K562 (cell line): ENCODE results near the gene SLFN5.

Source experiments
- CHD1 ChIP-seq: fragments of 200-600 bp; sonication (generic); IDR thresholded peaks from one replicate; pipeline ENCODE4 v1.6.1; 2012; ENCODE audit warnings: mild to moderate bottlenecking, moderate library complexity, low read length, inconsistent platforms
- CTCF ChIP-seq, 3 experiments: IDR thresholded peaks in 2 of 3; conservative IDR thresholded peaks in 1 of 3; 2 replicates each; pipeline ENCODE4 v1.5.1; 2011 to 2012; ENCODE audit warnings: low read length in 3 of 3, mild to moderate bottlenecking in 3 of 3, control low read depth in 2 of 3, improper control_type of control experiment in 1 of 3, inconsistent platforms in 1 of 3, low read depth in 1 of 3, mixed read lengths in 1 of 3, moderate library complexity in 1 of 3; ENCODE audit not compliant: insufficient read depth in 2 of 3
- ELF2 ChIP-seq: fragments of 250-450 bp; sonication (Bioruptor Pico); IDR thresholded peaks from 2 replicates; pipeline ENCODE4 v1.5.0; 2021; ENCODE audit warnings: mild to moderate bottlenecking
- GABPA ChIP-seq: fragments of 200-800 bp; sonication (Bioruptor generic); conservative IDR thresholded peaks from 2 replicates; pipeline ENCODE4 v1.6.1; 2016; ENCODE audit warnings: low read depth, missing genetic modification characterization, missing compliant biosample characterization
- HMG20B ChIP-seq: fragments of 250-450 bp; sonication (Bioruptor Pico); IDR thresholded peaks from 2 replicates; pipeline ENCODE4 v1.5.0; 2021; ENCODE audit warnings: mild to moderate bottlenecking
- NFIC ChIP-seq: fragments of 450-650 bp; IDR thresholded peaks from 2 replicates; pipeline ENCODE4 v1.6.1; 2017; ENCODE audit warnings: mild to moderate bottlenecking, inconsistent platforms
- RBBP5 ChIP-seq: fragments of 200-600 bp; sonication (generic); IDR thresholded peaks from 2 replicates; pipeline ENCODE4 v1.6.1; 2012; ENCODE audit warnings: borderline replicate concordance, mild to moderate bottlenecking, low read length, control low read depth, inconsistent platforms; ENCODE audit not compliant: insufficient read depth, poor library complexity, severe bottlenecking
- SNRNP70 ChIP-seq: fragments of 200-400 bp; formaldehyde crosslinking; optimal IDR thresholded peaks from 2 replicates; pipeline ENCODE3; 2017; ENCODE audit warnings: low read depth, low read length
- TRIM25 ChIP-seq: fragments of 450-650 bp; IDR thresholded peaks from 2 replicates; pipeline ENCODE4 v1.7.0; 2016; ENCODE audit warnings: borderline replicate concordance
- ZNF318 ChIP-seq, 2 experiments: fragments of 450-650 bp; IDR thresholded peaks; 2 replicates each; pipeline ENCODE4 v1.6.1; 2016; ENCODE audit warnings: mild to moderate bottlenecking in 2 of 2, borderline replicate concordance in 1 of 2, low read depth in 1 of 2, moderate library complexity in 1 of 2

GRCh38 chr17:35213412-35213940 lies 29.4 kb upstream of the SLFN5 start:
- TF ChIP-seq HMG20B (CRISPR knock-in tag) (no peak), CHD1 (no peak), GABPA (tag) (no peak), SNRNP70 (no peak), ELF2 (CRISPR knock-in tag) (no peak), ZNF318 (IDR thresholded peaks at IDR 0.05; ENCODE audit: borderline replicate concordance in 1 of 2, low read depth in 1 of 2) (no peak), RBBP5 (no peak), NFIC (no peak), CTCF (IDR thresholded peaks at IDR 0.05 in 2 of 3, conservative IDR thresholded peaks at IDR 0.05 in 1 of 3; ENCODE audit: insufficient read depth in 2 of 3, low read depth in 1 of 3, low read length in 3 of 3) (no peak), TRIM25 (no peak)
